HL-60 (cell line): ENCODE results near the gene DHRS12.

Experiments used
- POLR2AphosphoS5 ChIP-seq: IDR thresholded peaks from 2 replicates; pipeline ENCODE4 v1.6.1; 2012; ENCODE audit warnings: low read depth
- SPI1 ChIP-seq: IDR thresholded peaks from 2 replicates; pipeline ENCODE4 v1.6.1; 2012; ENCODE audit warnings: low read depth, mild to moderate bottlenecking, borderline replicate concordance
- TF ChIP-seq, protein P1 (sequence below): IDR thresholded peaks from one replicate; pipeline ENCODE4 v1.5.1; 2011; ENCODE audit warnings: low read length, control low read depth, inconsistent platforms; ENCODE audit not compliant: insufficient read depth

- TF ChIP-seq, protein P1, sequence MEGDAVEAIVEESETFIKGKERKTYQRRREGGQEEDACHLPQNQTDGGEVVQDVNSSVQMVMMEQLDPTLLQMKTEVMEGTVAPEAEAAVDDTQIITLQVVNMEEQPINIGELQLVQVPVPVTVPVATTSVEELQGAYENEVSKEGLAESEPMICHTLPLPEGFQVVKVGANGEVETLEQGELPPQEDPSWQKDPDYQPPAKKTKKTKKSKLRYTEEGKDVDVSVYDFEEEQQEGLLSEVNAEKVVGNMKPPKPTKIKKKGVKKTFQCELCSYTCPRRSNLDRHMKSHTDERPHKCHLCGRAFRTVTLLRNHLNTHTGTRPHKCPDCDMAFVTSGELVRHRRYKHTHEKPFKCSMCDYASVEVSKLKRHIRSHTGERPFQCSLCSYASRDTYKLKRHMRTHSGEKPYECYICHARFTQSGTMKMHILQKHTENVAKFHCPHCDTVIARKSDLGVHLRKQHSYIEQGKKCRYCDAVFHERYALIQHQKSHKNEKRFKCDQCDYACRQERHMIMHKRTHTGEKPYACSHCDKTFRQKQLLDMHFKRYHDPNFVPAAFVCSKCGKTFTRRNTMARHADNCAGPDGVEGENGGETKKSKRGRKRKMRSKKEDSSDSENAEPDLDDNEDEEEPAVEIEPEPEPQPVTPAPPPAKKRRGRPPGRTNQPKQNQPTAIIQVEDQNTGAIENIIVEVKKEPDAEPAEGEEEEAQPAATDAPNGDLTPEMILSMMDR = no peak
- TF ChIP-seq SPI1 = no peak
- no peak for TF ChIP-seq POLR2AphosphoS5
These were observed 72.2 kb downstream of the DHRS12 start for GRCh38 chr13:51731759-51732158.
